Activated naive CD4-positive, alpha-beta T cell treated with anti-CD3 and anti-CD28 coated beads, Interleukin-2, amount 10 ng/mL, durations not matched to agents 7 days and 5 days (primary cell): ENCODE data around the gene PRKAR1A.

Experiments used
- CTCF ChIA-PET: fragments of 350-600 bp; sonication (Branson Sonifier 250); formaldehyde crosslinking; loops from one replicate; lab custom pipeline; 2021; ENCODE audit warnings: antibody characterized with exemption; lab: Charles Lee
- DNase-seq: peaks from one replicate; pipeline ENCODE4 v3.0.0-alpha.2; 2020
- H3K27ac Mint-ChIP-seq: one replicate; pipeline ENCODE4 v1.8.0; 2021; ENCODE audit warnings: mild to moderate bottlenecking, moderate library complexity, mixed read lengths
- H3K27me3 Mint-ChIP-seq: one replicate; pipeline ENCODE4 v1.8.0; 2021; ENCODE audit warnings: mild to moderate bottlenecking, mixed read lengths
- H3K36me3 Mint-ChIP-seq: one replicate; pipeline ENCODE4 v1.8.0; 2021; ENCODE audit warnings: mixed read lengths
- H3K4me1 Mint-ChIP-seq: one replicate; pipeline ENCODE4 v1.8.0; 2021; ENCODE audit warnings: mixed read lengths
- H3K4me3 Mint-ChIP-seq: one replicate; pipeline ENCODE4 v1.8.0; 2021; ENCODE audit warnings: mild to moderate bottlenecking, moderate library complexity, mixed read lengths
- H3K9me3 Mint-ChIP-seq: one replicate; pipeline ENCODE4 v1.8.0; 2021; ENCODE audit warnings: mixed read lengths

Gene PRKAR1A

DNA sequence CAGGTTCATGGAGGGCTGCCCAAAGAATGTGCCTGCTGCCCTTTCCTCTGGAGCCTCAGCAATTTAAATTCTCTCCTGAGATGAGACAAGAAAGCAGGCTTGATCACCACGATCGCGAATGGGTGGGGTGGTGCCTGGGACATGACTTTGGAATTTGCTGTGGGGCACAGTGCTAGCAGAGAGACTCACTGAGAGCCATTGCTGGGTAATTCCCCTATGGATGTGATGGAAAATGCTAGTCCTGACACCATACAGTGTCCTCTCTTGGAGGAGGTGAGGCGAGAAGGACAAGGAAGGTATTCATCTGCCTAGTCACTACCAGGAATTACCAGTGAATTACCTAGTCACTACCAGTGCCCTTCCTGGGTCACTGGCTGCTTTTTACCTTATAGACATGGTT is 73.4 kb downstream of the PRKAR1A start:
- H3K9me3 Mint-ChIP-seq = no peaks in the 10 kb centered on the region

DNA sequence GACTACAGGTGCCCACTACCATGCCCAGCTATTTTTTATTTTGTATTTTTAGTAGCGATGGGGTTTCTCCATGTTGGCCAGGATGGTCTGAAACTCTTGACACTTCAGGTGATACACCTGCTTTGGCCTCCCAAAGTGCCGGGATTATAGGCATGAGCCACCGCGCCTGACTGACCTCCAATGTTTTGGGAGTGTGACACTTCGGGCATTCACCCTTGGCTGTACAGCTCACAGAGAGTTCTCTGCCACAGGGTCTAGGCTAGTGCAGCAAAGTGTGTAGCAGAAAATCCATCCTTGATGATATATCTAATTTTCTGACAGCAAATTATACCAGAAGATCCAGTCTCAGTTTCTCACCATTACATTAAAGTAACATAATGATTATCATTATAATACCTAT is 74.8 kb downstream of the PRKAR1A start:
- no peak for DNase-seq
- CTCF ChIA-PET = no interaction called here
- no peak overlapping the region for H3K4me3 Mint-ChIP-seq
- H3K9me3 Mint-ChIP-seq = no peaks in the 10 kb centered on the region
- no peaks in the 10 kb centered on the region for H3K4me1 Mint-ChIP-seq
- no peaks in the 10 kb centered on the region for H3K36me3 Mint-ChIP-seq
- H3K27ac Mint-ChIP-seq = no peak overlapping the region
- H3K27me3 Mint-ChIP-seq = peaks cover 30% of the 10 kb centered on the region

More for the DNA sequence above, 73.4 kb downstream of the PRKAR1A start:
- H3K4me1 Mint-ChIP-seq = no peaks in the 10 kb centered on the region
- CTCF ChIA-PET = no interaction called here
- H3K27me3 Mint-ChIP-seq = peaks cover 30% of the 10 kb centered on the region
- DNase-seq = no peak
- no peak overlapping the region for H3K4me3 Mint-ChIP-seq
- H3K36me3 Mint-ChIP-seq = no peaks in the 10 kb centered on the region
- H3K27ac Mint-ChIP-seq = no peak overlapping the region

GRCh38 chr17:68587847-68588246 is 75.6 kb downstream of the PRKAR1A start:
- no peak for DNase-seq
- Mint-ChIP-seq H3K27me3 (peaks cover 35% of the 10 kb centered on the region), H3K4me3 (no peak overlapping the region), H3K4me1 (no peaks in the 10 kb centered on the region), H3K9me3 (no peaks in the 10 kb centered on the region), H3K27ac (no peak overlapping the region), H3K36me3 (no peaks in the 10 kb centered on the region)
- CTCF ChIA-PET = interaction anchor here (0.6 to 1.0 kb wide), 2 partner anchors 25 to 26 kb away, joined by 3 to 4 read pairs; no protein-coding TSS in a partner anchor

- Mint-ChIP-seq H3K36me3 (no peaks in the 10 kb centered on the region), H3K27me3 (peaks cover 38% of the 10 kb centered on the region), H3K4me1 (no peaks in the 10 kb centered on the region), H3K9me3 (no peaks in the 10 kb centered on the region), H3K27ac (no peak overlapping the region), H3K4me3 (no peak overlapping the region)
- CTCF ChIA-PET = interaction anchor here (1.0 kb wide), 1 partner anchor 25 kb away, joined by 4 read pairs; no protein-coding TSS in a partner anchor
- no peak for DNase-seq
These were observed 76.1 kb downstream of the PRKAR1A start for GRCh38 chr17:68588362-68588761.

DNA sequence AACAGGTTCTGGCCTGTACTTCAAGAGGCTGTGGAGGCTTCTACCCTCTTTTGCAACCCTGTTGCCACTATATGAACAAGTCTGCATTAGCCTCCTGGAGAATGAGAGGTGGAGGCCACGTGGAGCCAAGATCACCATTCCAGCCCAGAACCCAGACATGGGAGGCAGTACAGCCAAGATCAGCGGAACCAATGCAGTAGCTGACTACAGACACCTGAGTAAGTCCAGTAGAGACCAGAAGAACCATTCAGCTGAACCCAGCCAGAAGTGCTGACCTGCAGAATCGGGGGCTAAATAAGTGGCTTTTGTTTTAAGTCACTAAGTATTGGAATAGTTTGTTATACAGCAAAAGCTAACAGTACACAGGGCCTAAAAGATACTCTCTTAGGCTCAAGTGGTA is 76.9 kb downstream of the PRKAR1A start:
- no peaks in the 10 kb centered on the region for H3K36me3 Mint-ChIP-seq
- H3K27ac Mint-ChIP-seq = no peak overlapping the region

DNA sequence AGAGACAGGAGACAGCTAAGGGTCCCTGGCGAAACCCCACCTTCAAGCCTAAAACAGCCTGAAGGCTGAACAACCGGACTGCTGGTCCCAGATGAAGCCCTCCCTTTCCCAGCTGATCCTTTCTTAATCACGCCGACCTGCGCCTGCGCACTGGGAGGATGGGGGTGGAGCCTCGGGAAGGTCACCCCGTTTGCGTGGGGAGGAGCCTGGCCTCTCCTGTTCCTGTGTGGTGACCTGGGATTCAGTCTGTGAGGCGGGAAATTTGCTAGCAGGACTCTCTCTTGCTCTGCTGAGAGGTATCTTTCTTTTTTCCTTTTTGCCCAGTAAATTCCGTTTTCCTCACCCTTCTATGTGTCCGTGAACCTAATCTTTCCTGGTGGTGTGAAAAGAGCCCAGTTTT is 79.4 kb downstream of the PRKAR1A start:
- Mint-ChIP-seq H3K36me3 (no peaks in the 10 kb centered on the region), H3K27ac (no peak overlapping the region), H3K9me3 (no peaks in the 10 kb centered on the region), H3K4me1 (peaks cover 6% of the 10 kb centered on the region), H3K27me3 (peaks cover 64% of the 10 kb centered on the region), H3K4me3 (no peak overlapping the region)
- CTCF ChIA-PET = interaction anchor here (1.4 kb wide), 1 partner anchor 11 kb away, joined by 3 read pairs; no protein-coding TSS in a partner anchor
- DNase-seq = no peak

More for the DNA sequence above, 76.9 kb downstream of the PRKAR1A start:
- Mint-ChIP-seq H3K4me1 (no peaks in the 10 kb centered on the region), H3K27me3 (peaks cover 45% of the 10 kb centered on the region), H3K9me3 (no peaks in the 10 kb centered on the region), H3K4me3 (no peak overlapping the region)
- no peak for DNase-seq
- CTCF ChIA-PET = no interaction called here

DNA sequence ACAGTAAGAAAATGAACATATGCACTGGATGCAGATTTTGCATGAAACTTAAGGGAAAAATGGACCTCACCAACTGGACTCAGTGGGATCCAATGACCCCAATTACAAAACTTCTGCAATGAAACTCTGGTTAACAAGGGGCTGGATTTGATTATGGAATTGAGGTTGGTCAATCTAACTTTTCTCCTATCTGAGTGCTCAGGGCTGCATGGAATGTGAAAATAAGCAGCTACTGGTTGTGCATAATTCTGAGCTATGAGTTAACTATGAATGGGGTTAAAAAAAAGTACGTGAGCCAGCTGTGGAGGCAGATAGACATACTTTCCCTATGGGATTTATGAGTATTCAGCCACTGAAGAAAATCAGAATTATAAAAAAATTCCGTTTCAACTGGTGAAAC is 79.8 kb downstream of the PRKAR1A start:
- Mint-ChIP-seq H3K27ac (no peak overlapping the region), H3K4me1 (peaks cover 6% of the 10 kb centered on the region), H3K9me3 (no peaks in the 10 kb centered on the region), H3K4me3 (no peak overlapping the region), H3K27me3 (peaks cover 65% of the 10 kb centered on the region), H3K36me3 (no peaks in the 10 kb centered on the region)
- no peak for DNase-seq
- CTCF ChIA-PET = interaction anchor here (1.4 kb wide), 1 partner anchor 10 kb away, joined by 3 read pairs; no protein-coding TSS in a partner anchor

DNA sequence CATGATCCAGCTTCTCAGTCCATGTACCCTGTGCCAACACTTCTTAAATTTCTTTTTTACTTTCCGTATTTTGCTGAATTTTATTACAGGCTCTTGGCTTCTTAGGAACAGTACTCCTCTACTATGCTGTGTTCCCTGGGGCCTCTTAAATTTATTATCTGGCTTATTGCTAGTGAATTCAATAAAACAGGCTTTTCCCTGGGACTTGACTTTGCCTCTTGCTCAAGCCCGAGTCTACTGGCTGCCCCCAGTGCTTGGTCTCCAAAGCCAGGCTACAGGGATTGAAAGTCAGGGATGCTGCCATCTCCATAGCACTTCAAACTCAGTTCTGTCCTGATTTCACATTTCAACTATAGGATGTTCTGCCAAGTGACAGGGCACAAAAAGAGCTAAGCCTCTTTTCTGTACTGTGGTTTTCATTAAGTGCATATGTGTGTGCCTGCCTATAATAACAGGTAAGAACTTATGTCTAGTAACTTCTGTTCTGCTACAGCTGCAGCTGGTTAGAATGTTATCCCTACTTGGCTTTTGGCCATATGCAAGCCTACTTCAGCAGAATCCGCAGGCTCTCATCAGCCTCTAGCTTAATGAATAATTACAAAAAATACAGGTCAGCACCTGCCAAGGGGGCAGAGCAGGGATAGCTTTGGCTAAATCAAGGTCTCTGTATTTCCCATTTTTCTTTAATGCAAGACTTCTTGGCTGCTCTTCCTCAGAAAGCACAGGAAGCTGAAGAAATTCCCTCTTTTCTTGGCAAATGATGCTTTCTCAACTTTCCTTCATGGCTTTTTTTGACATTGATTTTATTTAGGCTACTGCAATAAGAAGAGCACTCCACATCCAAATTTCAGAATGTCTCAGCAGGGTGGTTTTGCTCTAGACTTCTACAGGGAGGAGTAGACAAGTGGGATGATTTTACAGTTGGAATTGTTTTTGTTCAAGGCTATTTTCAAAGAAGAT is 80.7 kb downstream of the PRKAR1A start:
- no peaks in the 10 kb centered on the region for H3K9me3 Mint-ChIP-seq
- no peak for DNase-seq
- H3K4me3 Mint-ChIP-seq = no peak overlapping the region
- CTCF ChIA-PET = interaction anchor here (1.1 kb wide), 1 partner anchor 21 kb away, joined by 3 read pairs; no protein-coding TSS in a partner anchor
- H3K27ac Mint-ChIP-seq = no peak overlapping the region
- H3K27me3 Mint-ChIP-seq = peaks cover 70% of the 10 kb centered on the region
- no peaks in the 10 kb centered on the region for H3K36me3 Mint-ChIP-seq
- peaks cover 6% of the 10 kb centered on the region for H3K4me1 Mint-ChIP-seq

- peaks cover 8% of the 10 kb centered on the region for H3K4me1 Mint-ChIP-seq
- no peaks in the 10 kb centered on the region for H3K9me3 Mint-ChIP-seq
- CTCF ChIA-PET = interaction anchor here (0.7 kb wide), 1 partner anchor 218 kb away, joined by 3 read pairs; no protein-coding TSS in a partner anchor
- H3K4me3 Mint-ChIP-seq = no peak overlapping the region
- no peaks in the 10 kb centered on the region for H3K36me3 Mint-ChIP-seq
- DNase-seq = no peak
- peaks cover 75% of the 10 kb centered on the region for H3K27me3 Mint-ChIP-seq
- H3K27ac Mint-ChIP-seq = no peak overlapping the region
These were observed 82.3 kb downstream of the PRKAR1A start for GRCh38 chr17:68594552-68594951.

DNA sequence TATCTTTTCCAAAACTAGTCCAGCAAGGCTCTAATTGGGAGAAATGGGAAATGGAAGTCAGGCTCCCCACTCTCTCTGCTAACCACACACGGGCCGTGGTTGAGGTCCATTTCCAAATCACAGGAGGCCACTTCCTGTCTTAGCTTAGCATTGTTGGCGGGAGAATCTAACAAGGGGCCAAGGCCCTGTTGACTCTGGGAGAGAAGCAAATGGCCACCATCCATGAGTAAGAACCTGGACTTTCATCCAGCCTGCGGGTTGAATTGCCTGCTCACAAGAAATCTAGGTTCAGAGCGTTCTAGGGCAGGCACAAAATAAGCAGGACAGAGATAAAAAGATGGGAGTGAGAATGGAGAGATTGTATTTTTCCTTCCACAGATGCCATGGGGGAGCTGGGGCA is 83.3 kb downstream of the PRKAR1A start:
- Mint-ChIP-seq H3K27me3 (peaks cover 81% of the 10 kb centered on the region), H3K9me3 (no peaks in the 10 kb centered on the region), H3K36me3 (no peaks in the 10 kb centered on the region), H3K27ac (no peak overlapping the region), H3K4me3 (no peak overlapping the region), H3K4me1 (peaks cover 12% of the 10 kb centered on the region)
- no peak for DNase-seq
- CTCF ChIA-PET = interaction anchor here (0.8 to 1.4 kb wide), 2 partner anchors 18 to 799 kb away, joined by 3 to 5 read pairs; no protein-coding TSS in a partner anchor

- H3K4me1 Mint-ChIP-seq = peaks cover 12% of the 10 kb centered on the region
- no peak overlapping the region for H3K4me3 Mint-ChIP-seq
- CTCF ChIA-PET = interaction anchor here (0.8 to 1.4 kb wide), 2 partner anchors 18 to 799 kb away, joined by 3 to 5 read pairs; no protein-coding TSS in a partner anchor
- no peaks in the 10 kb centered on the region for H3K9me3 Mint-ChIP-seq
- H3K36me3 Mint-ChIP-seq = no peaks in the 10 kb centered on the region
- peaks cover 81% of the 10 kb centered on the region for H3K27me3 Mint-ChIP-seq
- no peak overlapping the region for H3K27ac Mint-ChIP-seq
- no peak for DNase-seq
These were observed 83.8 kb downstream of the PRKAR1A start for GRCh38 chr17:68595986-68596385.

GRCh38 chr17:68596411-68596945 is 84.2 kb downstream of the PRKAR1A start:
- H3K27ac Mint-ChIP-seq = no peak overlapping the region
- DNase-seq = no peak
- H3K4me3 Mint-ChIP-seq = no peak overlapping the region
- H3K36me3 Mint-ChIP-seq = no peaks in the 10 kb centered on the region
- peaks cover 12% of the 10 kb centered on the region for H3K4me1 Mint-ChIP-seq
- H3K9me3 Mint-ChIP-seq = no peaks in the 10 kb centered on the region
- CTCF ChIA-PET = interaction anchor here (0.8 to 1.4 kb wide), 2 partner anchors 17 to 798 kb away, joined by 3 to 5 read pairs; no protein-coding TSS in a partner anchor
- peaks cover 85% of the 10 kb centered on the region for H3K27me3 Mint-ChIP-seq

- Mint-ChIP-seq H3K4me3 (no peak overlapping the region), H3K4me1 (peaks cover 16% of the 10 kb centered on the region)
- CTCF ChIA-PET = no interaction called here
These were observed 85.8 kb downstream of the PRKAR1A start for GRCh38 chr17:68598074-68598473.

GRCh38 chr17:68598545-68598961 is 86.3 kb downstream of the PRKAR1A start:
- H3K4me3 Mint-ChIP-seq = no peak overlapping the region
- H3K9me3 Mint-ChIP-seq = no peaks in the 10 kb centered on the region
- H3K27me3 Mint-ChIP-seq = peaks cover 94% of the 10 kb centered on the region
- H3K27ac Mint-ChIP-seq = no peak overlapping the region
- CTCF ChIA-PET = no interaction called here
- H3K36me3 Mint-ChIP-seq = no peaks in the 10 kb centered on the region
- peaks cover 16% of the 10 kb centered on the region for H3K4me1 Mint-ChIP-seq
- DNase-seq = no peak

More at GRCh38 chr17:68598074-68598473, 85.8 kb downstream of the PRKAR1A start:
- no peak for DNase-seq
- no peaks in the 10 kb centered on the region for H3K36me3 Mint-ChIP-seq
- no peaks in the 10 kb centered on the region for H3K9me3 Mint-ChIP-seq
- no peak overlapping the region for H3K27ac Mint-ChIP-seq
- peaks cover 94% of the 10 kb centered on the region for H3K27me3 Mint-ChIP-seq
